ENCODE results near the gene ELL. TPM values are rescaled to one million over a fixed set of nuclear protein-coding genes. Genes with fewer than 3 reads are reported as not detected.

ELL gene
- total RNA-seq, 1 experiment from 2014 or later, result 17.3 TPM

- TF ChIP-seq SOX15 (CRISPR knock-in tag; IDR thresholded peaks at IDR 0.05) (no peak), PRRX2 (CRISPR knock-in tag; IDR thresholded peaks at IDR 0.05) (no peak), ZNF232 (CRISPR knock-in tag; IDR thresholded peaks at IDR 0.05) (no peak), ATF6 (CRISPR knock-in tag; IDR thresholded peaks at IDR 0.05) (no peak), CREB1 (CRISPR knock-in tag; IDR thresholded peaks at IDR 0.05) (no peak), ARID4B (CRISPR knock-in tag; IDR thresholded peaks at IDR 0.05; ENCODE audit: borderline replicate concordance) (no peak)
Observed at GRCh38 chr19:18465964-18466339, 55.9 kb downstream of the ELL start (continued).

- no peak overlapping the region for H3K4me3 Mint-ChIP-seq
- no peak for DNase-seq (ENCODE audit: low spot score)
- ATAC-seq, result no peak
- H3K36me3 Mint-ChIP-seq, result peaks cover 8% of the 10 kb centered on the region
- H3K27ac Mint-ChIP-seq, result peak overlapping the region; percentile 77
- peaks cover 7% of the 10 kb centered on the region for H3K4me1 Mint-ChIP-seq
- no peaks in the 10 kb centered on the region for H3K27me3 Mint-ChIP-seq (ENCODE audit: low read depth)
- POLR2A ChIA-PET, result no interaction called here
- CTCF ChIA-PET, result interaction anchor here (0.6 to 2.4 kb wide), 5 partner anchors 10 to 382 kb away, joined by 3 to 5 read pairs (median 3); no protein-coding TSS in a partner anchor
- no peaks in the 10 kb centered on the region for H3K9me3 Mint-ChIP-seq
- TF ChIP-seq JAZF1 (CRISPR knock-in tag; IDR thresholded peaks at IDR 0.05), result no peak
- no peak for TF ChIP-seq ATF6 (CRISPR knock-in tag; IDR thresholded peaks at IDR 0.05)
- TF ChIP-seq MAX (CRISPR knock-in tag; IDR thresholded peaks at IDR 0.05), result no peak
- TF ChIP-seq ZMAT4 (CRISPR knock-in tag; IDR thresholded peaks at IDR 0.05), result no peak
- TF ChIP-seq SMAD3 (CRISPR knock-in tag; IDR thresholded peaks at IDR 0.05; ENCODE audit: borderline replicate concordance), result no peak
- TF ChIP-seq PRRX2 (CRISPR knock-in tag; IDR thresholded peaks at IDR 0.05), result no peak
- no peak for TF ChIP-seq ZNF512 (CRISPR knock-in tag; IDR thresholded peaks at IDR 0.05; ENCODE audit: borderline replicate concordance)
- TF ChIP-seq ZSCAN18 (CRISPR knock-in tag; IDR thresholded peaks at IDR 0.05), result no peak
- no peak for TF ChIP-seq TEAD4 (CRISPR knock-in tag; IDR thresholded peaks at IDR 0.05)
- no peak for TF ChIP-seq MYBL2 (CRISPR knock-in tag; IDR thresholded peaks at IDR 0.05)
- no peak for TF ChIP-seq ZNF219 (CRISPR knock-in tag; IDR thresholded peaks at IDR 0.05; ENCODE audit: borderline replicate concordance)
- no peak for TF ChIP-seq CDX4 (CRISPR knock-in tag; IDR thresholded peaks at IDR 0.05; ENCODE audit: borderline replicate concordance)
- no peak for TF ChIP-seq CREB1 (CRISPR knock-in tag; IDR thresholded peaks at IDR 0.05)
- TF ChIP-seq ZNF317 (CRISPR knock-in tag; IDR thresholded peaks at IDR 0.05; ENCODE audit: borderline replicate concordance, low read depth), result no peak
- TF ChIP-seq ZNF281 (CRISPR knock-in tag; IDR thresholded peaks at IDR 0.05), result no peak
- no peak for TF ChIP-seq ZNF671 (CRISPR knock-in tag; IDR thresholded peaks at IDR 0.05)
Observed at GRCh38 chr19:18465214-18465963, 56.5 kb downstream of the ELL start.
